Astrocyte (in vitro differentiated cells and primary cell): ENCODE data around the gene ASB16. TPM values are rescaled to one million over a fixed set of nuclear protein-coding genes. Genes with fewer than 3 reads are reported as not detected.

Experiments used
- DNase-seq: peaks from one replicate; pipeline ENCODE4 v3.0.0-alpha.2; 2010; ENCODE audit warnings: low read depth
- FAIRE-seq: peaks from 2 replicates; lab custom pipeline; 2011; peaks lifted over from hg19 to GRCh38; lab: Jason Lieb, UNC
- H2AFZ ChIP-seq: 2 replicates; pipeline ENCODE4 v1.6.0; 2012; ENCODE audit warnings: low read depth, low read length, inconsistent platforms
- H3K27ac ChIP-seq: 2 replicates; pipeline ENCODE4 v1.5.1; 2011; ENCODE audit warnings: low read depth, low read length, inconsistent platforms
- H3K27me3 ChIP-seq: 2 replicates; pipeline ENCODE4 v1.6.0; 2011; ENCODE audit warnings: low read length, inconsistent platforms; ENCODE audit not compliant: insufficient read depth
- H3K36me3 ChIP-seq: 2 replicates; pipeline ENCODE4 v1.5.1; 2011; ENCODE audit warnings: low read length, inconsistent platforms; ENCODE audit not compliant: insufficient read depth
- H3K4me1 ChIP-seq: 2 replicates; pipeline ENCODE4 v1.5.1; 2011; ENCODE audit warnings: low read length, inconsistent platforms; ENCODE audit not compliant: insufficient read depth
- H3K4me2 ChIP-seq: 2 replicates; pipeline ENCODE4 v1.6.0; 2012; ENCODE audit warnings: low read length, inconsistent platforms
- H3K4me3 ChIP-seq: 2 replicates; pipeline ENCODE4 v1.5.1; 2011; ENCODE audit warnings: low read depth, mild to moderate bottlenecking, low read length, inconsistent platforms; ENCODE audit not compliant: insufficient read depth
- H3K79me2 ChIP-seq: 2 replicates; pipeline ENCODE4 v1.6.0; 2012; ENCODE audit warnings: mild to moderate bottlenecking, low read length, inconsistent platforms; ENCODE audit not compliant: insufficient read depth
- H3K9ac ChIP-seq: 2 replicates; pipeline ENCODE4 v1.6.0; 2012; ENCODE audit warnings: mild to moderate bottlenecking, low read length, inconsistent platforms
- H3K9me3 ChIP-seq: 2 replicates; pipeline ENCODE4 v1.5.1; 2012; ENCODE audit warnings: low read depth, mild to moderate bottlenecking, low read length, inconsistent platforms; ENCODE audit not compliant: insufficient read depth
- H4K20me1 ChIP-seq: 2 replicates; pipeline ENCODE4 v1.6.0; 2012; ENCODE audit warnings: low read length, inconsistent platforms; ENCODE audit not compliant: insufficient read depth
- H3K27ac Mint-ChIP-seq: one replicate; pipeline ENCODE4 v1.8.0; 2021; ENCODE audit warnings: mild to moderate bottlenecking, mixed read lengths; ENCODE audit not compliant: unreplicated experiment
- H3K27me3 Mint-ChIP-seq: one replicate; pipeline ENCODE4 v1.8.0; 2021; ENCODE audit warnings: low read depth, mixed read lengths; ENCODE audit not compliant: unreplicated experiment
- H3K36me3 Mint-ChIP-seq: one replicate; pipeline ENCODE4 v1.8.0; 2021; ENCODE audit warnings: low read depth, mixed read lengths; ENCODE audit not compliant: unreplicated experiment
- H3K4me1 Mint-ChIP-seq: one replicate; pipeline ENCODE4 v1.8.0; 2021; ENCODE audit warnings: low read depth, mixed read lengths; ENCODE audit not compliant: unreplicated experiment
- H3K4me3 Mint-ChIP-seq: one replicate; pipeline ENCODE4 v1.8.0; 2021; ENCODE audit warnings: mild to moderate bottlenecking, moderate library complexity, mixed read lengths; ENCODE audit not compliant: unreplicated experiment
- H3K9me3 Mint-ChIP-seq: one replicate; pipeline ENCODE4 v1.8.0; 2021; ENCODE audit warnings: mild to moderate bottlenecking, mixed read lengths; ENCODE audit not compliant: unreplicated experiment
- EZH2 ChIP-seq: IDR thresholded peaks from 2 replicates; pipeline ENCODE4 v1.6.1; 2012; ENCODE audit warnings: mild to moderate bottlenecking, low read length, inconsistent platforms; ENCODE audit not compliant: insufficient read depth
- total RNA-seq: library from RNA; stranded (reverse); gene quantifications from 2 replicates; pipeline ENCODE4 v1.2.1, GENCODE V29; 2021
- TF ChIP-seq, protein P1 (sequence below): IDR thresholded peaks from 2 replicates; pipeline ENCODE4 v1.5.1; 2011; ENCODE audit warnings: low read depth, mild to moderate bottlenecking, inconsistent platforms, low read length, moderate library complexity; ENCODE audit not compliant: insufficient read depth

The ASB16 gene
- total RNA-seq, 1 donor from 2014 or later: not detected

- Histone ChIP-seq H3K9me3 (no peaks in the 10 kb centered on the region), H3K79me2 (peaks cover 4% of the 10 kb centered on the region), H3K36me3 (peaks cover 9% of the 10 kb centered on the region), H2AFZ (no peak overlapping the region), H3K4me2 (peak overlapping the region; percentile 1), H3K4me1 (peaks cover 29% of the 10 kb centered on the region), H3K27ac (no peak overlapping the region), H3K9ac (no peak overlapping the region), H3K4me3 (no peak overlapping the region), H4K20me1 (peaks cover 24% of the 10 kb centered on the region), H3K27me3 (no peaks in the 10 kb centered on the region)
- Mint-ChIP-seq H3K27ac (no peak overlapping the region), H3K4me1 (peaks cover 13% of the 10 kb centered on the region), H3K36me3 (peaks cover 8% of the 10 kb centered on the region), H3K27me3 (no peaks in the 10 kb centered on the region), H3K4me3 (no peak overlapping the region), H3K9me3 (no peaks in the 10 kb centered on the region)
- no peak for TF ChIP-seq EZH2
- TF ChIP-seq, protein P1, sequence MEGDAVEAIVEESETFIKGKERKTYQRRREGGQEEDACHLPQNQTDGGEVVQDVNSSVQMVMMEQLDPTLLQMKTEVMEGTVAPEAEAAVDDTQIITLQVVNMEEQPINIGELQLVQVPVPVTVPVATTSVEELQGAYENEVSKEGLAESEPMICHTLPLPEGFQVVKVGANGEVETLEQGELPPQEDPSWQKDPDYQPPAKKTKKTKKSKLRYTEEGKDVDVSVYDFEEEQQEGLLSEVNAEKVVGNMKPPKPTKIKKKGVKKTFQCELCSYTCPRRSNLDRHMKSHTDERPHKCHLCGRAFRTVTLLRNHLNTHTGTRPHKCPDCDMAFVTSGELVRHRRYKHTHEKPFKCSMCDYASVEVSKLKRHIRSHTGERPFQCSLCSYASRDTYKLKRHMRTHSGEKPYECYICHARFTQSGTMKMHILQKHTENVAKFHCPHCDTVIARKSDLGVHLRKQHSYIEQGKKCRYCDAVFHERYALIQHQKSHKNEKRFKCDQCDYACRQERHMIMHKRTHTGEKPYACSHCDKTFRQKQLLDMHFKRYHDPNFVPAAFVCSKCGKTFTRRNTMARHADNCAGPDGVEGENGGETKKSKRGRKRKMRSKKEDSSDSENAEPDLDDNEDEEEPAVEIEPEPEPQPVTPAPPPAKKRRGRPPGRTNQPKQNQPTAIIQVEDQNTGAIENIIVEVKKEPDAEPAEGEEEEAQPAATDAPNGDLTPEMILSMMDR: no peak
- DNase-seq: peak; percentile 49
- no peak for FAIRE-seq
Measured at GRCh38 chr17:44204441-44204882, 34.0 kb downstream of the ASB16 start.

DNA sequence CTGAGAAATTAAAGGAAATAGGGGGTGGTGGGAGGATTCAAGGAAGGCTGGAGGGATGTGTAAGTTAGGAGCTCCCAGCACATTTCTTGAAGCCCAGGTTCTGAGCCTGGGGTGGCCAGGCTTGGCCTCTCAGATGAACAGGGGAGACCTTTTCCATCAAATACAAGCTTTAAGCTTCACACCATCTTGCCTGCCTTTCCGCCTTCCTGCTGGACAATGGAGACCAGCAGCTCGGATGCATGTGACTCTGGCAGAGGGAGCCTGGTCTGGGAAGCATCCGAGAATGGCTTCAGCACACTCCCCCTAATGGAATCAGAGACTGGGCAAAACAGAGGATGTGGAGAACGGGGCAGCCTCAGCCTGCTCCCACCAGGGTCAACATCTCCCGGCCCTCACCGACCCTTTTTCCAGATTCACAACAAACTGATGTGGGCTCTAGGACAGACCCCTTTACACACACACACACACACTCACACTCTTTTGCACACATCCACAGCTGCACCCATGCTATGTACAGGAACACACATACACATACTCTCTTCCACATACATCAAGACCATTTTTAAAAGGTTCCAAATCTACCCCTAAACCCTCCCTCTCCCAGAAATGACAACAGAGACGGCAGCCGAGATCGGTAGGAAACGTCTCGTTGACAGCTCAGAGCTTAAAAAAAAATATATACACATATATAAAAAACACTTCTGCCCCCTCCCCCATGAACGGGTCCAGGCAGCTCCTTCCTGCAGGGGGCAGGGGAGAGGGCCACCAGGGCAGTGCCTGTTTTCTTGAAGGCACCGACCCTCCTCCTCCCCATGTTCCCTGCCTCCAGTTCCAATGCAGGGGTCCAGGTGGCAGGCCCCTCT lies 35.7 kb downstream of the ASB16 start:
- Histone ChIP-seq H3K4me3 (no peak overlapping the region), H3K4me1 (peaks cover 29% of the 10 kb centered on the region), H4K20me1 (peaks cover 36% of the 10 kb centered on the region), H3K27ac (no peak overlapping the region), H3K4me2 (no peak overlapping the region), H2AFZ (no peak overlapping the region), H3K79me2 (peaks cover 9% of the 10 kb centered on the region), H3K27me3 (no peaks in the 10 kb centered on the region), H3K36me3 (peaks cover 19% of the 10 kb centered on the region), H3K9ac (no peak overlapping the region), H3K9me3 (no peaks in the 10 kb centered on the region)
- Mint-ChIP-seq H3K27me3 (no peaks in the 10 kb centered on the region), H3K9me3 (no peaks in the 10 kb centered on the region), H3K4me1 (peaks cover 8% of the 10 kb centered on the region), H3K36me3 (peaks cover 11% of the 10 kb centered on the region), H3K4me3 (peak overlapping the region; percentile 55), H3K27ac (no peak overlapping the region)
- no peak for FAIRE-seq
- no peak for DNase-seq
- no peak for TF ChIP-seq EZH2
- TF ChIP-seq, protein P1: no peak

DNA sequence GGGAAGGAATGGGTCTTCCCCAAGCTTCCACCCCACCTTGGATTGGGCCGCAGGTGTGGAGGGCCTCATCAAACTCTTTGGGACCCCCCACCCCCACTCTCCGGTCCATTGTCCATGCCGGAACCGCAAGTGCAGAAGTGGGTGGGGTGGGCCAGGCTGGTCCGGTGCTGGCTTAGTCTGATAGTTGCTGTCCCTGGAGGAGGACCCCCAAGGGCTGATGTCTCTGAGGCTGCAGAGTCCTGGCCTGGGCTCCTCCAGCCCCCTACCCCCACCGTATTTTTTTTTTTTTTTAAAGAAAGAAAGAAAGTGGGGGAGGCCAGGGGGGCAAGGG lies 36.3 kb downstream of the ASB16 start:
- no peak overlapping the region for H3K9ac ChIP-seq
- no peaks in the 10 kb centered on the region for H3K9me3 ChIP-seq
- H4K20me1 ChIP-seq: peaks cover 39% of the 10 kb centered on the region
- H2AFZ ChIP-seq: no peak overlapping the region
- DNase-seq: no peak
- H3K4me1 Mint-ChIP-seq: peaks cover 7% of the 10 kb centered on the region
- peaks cover 11% of the 10 kb centered on the region for H3K36me3 Mint-ChIP-seq
- H3K4me2 ChIP-seq: no peak overlapping the region
- H3K36me3 ChIP-seq: peaks cover 21% of the 10 kb centered on the region
- H3K4me3 Mint-ChIP-seq: no peak overlapping the region
- H3K79me2 ChIP-seq: peaks cover 9% of the 10 kb centered on the region
- no peaks in the 10 kb centered on the region for H3K9me3 Mint-ChIP-seq
- no peak overlapping the region for H3K27ac Mint-ChIP-seq
- no peak for FAIRE-seq
- no peaks in the 10 kb centered on the region for H3K27me3 Mint-ChIP-seq
- H3K27ac ChIP-seq: no peak overlapping the region
- no peak overlapping the region for H3K4me3 ChIP-seq
- TF ChIP-seq, protein P1: no peak
- TF ChIP-seq EZH2: no peak
- peaks cover 29% of the 10 kb centered on the region for H3K4me1 ChIP-seq
- H3K27me3 ChIP-seq: no peaks in the 10 kb centered on the region
